SK-N-MC (cell line): Measurements from ENCODE around the gene MACROD2.

Experiments
- EZH2 ChIP-seq: fragments of 200-600 bp; sonication (generic); IDR thresholded peaks from one replicate; pipeline ENCODE4 v1.6.1; 2017; ENCODE audit warnings: antibody characterized with exemption
- FOXP2 ChIP-seq: optimal IDR thresholded peaks from 2 replicates; pipeline ENCODE3; 2011; ENCODE audit warnings: mild to moderate bottlenecking, moderate library complexity; ENCODE audit not compliant: insufficient read depth; ENCODE audit errors: extremely low read length, control extremely low read depth
- POLR2AphosphoS5 ChIP-seq: IDR thresholded peaks from 2 replicates; pipeline ENCODE4 v1.6.1; 2012; ENCODE audit warnings: mild to moderate bottlenecking, low read depth, low read length, borderline replicate concordance

DNA sequence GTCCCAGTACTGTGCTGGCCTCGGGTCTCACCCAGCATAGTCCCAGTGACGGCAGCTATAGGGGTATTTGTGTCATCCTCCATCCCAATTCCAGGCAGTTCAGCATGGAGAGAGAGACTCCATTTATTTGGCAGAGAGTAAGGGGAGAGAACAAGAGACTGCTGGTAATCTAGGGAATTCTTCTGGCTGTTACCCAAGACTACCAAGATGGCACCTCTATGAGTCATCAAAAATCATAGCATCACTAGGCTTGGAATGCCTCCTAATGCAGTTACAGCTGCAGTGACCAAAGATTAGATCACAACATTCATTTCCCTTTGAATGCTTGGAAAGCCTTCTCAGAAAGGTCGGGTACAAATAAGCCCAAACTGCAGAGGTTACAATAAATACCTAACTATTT is 1002.5 kb downstream of the MACROD2 start:
- TF ChIP-seq EZH2 (no peak), POLR2AphosphoS5 (no peak), FOXP2 (no peak)
